Activated naive CD4-positive, alpha-beta T cell treated with anti-CD3 and anti-CD28 coated beads, Interleukin-2, amount 50 U/mL, for 72 hours (primary cell): ENCODE results near the gene CAMK1D. TPM values are rescaled to one million over a fixed set of nuclear protein-coding genes. Genes with fewer than 3 reads are reported as not detected.
"Not testable (repeated sequence)": the region's sequence is repeated elsewhere in the genome, so short reads cannot be mapped to it uniquely, and the experiment has no call there.

Experiments used
- ATAC-seq, 2 donors: fragments of 150-1000 bp; cut with Tn5 transposase; 2 replicates each; pipeline ENCODE4 v1.10.0; 2021; ENCODE audit warnings: mild to moderate bottlenecking in 2 of 2, moderate library complexity in 2 of 2
- DNase-seq, 2 donors: peaks; one replicate each; pipeline ENCODE4 v3.0.0; 2021 to 2022; ENCODE audit warnings: low spot score in 2 of 2
- H3K27ac Mint-ChIP-seq, 2 donors: one replicate each; pipeline ENCODE4 v1.8.0; 2022; ENCODE audit warnings: mild to moderate bottlenecking in 2 of 2, mixed read lengths in 2 of 2
- H3K36me3 Mint-ChIP-seq, 2 donors: one replicate each; pipeline ENCODE4 v1.8.0; 2022; ENCODE audit warnings: mixed read lengths in 2 of 2
- H3K9me3 Mint-ChIP-seq, 2 donors: one replicate each; pipeline ENCODE4 v1.8.0; 2022; ENCODE audit warnings: mixed read lengths in 2 of 2
- total RNA-seq, 2 donors: library from RNA; stranded (reverse); gene quantifications; one replicate each; pipeline ENCODE4 v1.2.3, GENCODE V29; 2022

The CAMK1D gene
- total RNA-seq, 2 donors from 2014 or later, result 1.1 to 13.0 TPM

DNA sequence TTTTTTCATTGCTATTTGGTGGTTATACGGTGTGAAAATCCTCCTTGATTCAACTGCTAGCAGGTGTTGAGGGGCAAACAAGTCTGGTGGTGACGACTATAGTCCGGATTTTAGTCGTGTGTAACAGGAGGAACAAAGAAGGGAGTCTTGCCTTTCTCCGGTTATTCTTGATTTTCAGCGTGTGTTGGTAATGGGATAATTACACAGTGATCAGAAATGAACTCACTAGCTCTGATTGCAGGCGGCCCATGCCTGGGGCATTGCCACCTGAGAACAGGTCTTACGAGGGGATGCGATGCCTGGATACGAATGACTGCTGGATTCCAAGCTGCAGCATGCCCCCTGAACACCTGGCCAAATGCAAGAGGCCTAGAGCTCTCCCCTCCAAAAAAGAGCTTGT lies 72.8 kb downstream of the CAMK1D start:
- ATAC-seq, result no peak
- H3K36me3 Mint-ChIP-seq, result peaks cover 0 to 7% of the 10 kb centered on the region in 2 donors
- H3K9me3 Mint-ChIP-seq, result no peaks in the 10 kb centered on the region
- peak overlapping the region in 1 of 2 donors; percentile 68 for H3K27ac Mint-ChIP-seq
- peak in 1 of 2 donors; percentile 2 for DNase-seq

DNA sequence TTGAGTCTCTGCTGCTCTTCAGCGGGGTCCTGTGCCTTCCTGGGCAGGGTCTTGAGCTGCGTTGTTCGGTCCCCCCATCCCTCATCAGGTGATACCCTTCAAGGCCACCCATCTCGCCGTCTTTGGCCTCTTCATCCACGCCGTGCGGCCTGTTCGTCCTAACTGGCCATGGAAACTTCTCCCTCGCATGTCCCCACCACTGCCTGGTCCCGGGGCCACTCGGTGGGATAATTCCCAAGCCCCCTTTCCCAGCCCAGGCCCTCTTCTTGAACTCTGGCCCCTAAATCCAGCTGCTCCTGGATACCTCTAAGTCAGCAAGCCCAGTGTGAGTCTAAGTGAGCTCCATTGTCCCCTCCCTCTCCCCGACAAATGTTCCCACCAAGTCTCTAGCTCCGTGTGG lies 74.5 kb downstream of the CAMK1D start:
- Mint-ChIP-seq H3K36me3 (peaks cover 0 to 7% of the 10 kb centered on the region in 2 donors), H3K9me3 (no peaks in the 10 kb centered on the region), H3K27ac (no peak overlapping the region)
- DNase-seq (peak in 1 of 2 donors; percentile 37), ATAC-seq (no peak)

DNA sequence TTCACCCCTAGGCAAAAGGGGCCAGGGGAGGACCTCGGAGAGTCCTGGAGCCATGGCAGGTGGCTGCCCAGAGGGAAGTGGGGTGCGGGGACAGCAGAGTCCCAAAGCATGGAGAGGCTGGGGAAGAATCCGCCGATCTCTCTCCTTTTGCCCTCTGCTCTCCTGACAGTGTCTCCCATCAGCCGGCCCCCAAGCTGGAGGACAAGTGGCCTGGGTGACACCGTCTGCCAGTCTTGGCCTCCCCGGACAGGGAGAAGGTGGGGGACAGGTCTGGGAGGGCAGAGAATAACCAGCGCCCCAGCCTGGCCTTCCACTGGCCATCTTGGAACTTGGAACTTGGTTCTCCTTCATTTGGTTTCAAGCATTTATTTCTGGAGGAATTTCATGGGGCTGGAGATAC lies 77.9 kb downstream of the CAMK1D start:
- DNase-seq (no peak), ATAC-seq (no peak)
- no peaks in the 10 kb centered on the region for H3K9me3 Mint-ChIP-seq
- H3K27ac Mint-ChIP-seq, result no peak overlapping the region
- peaks cover 0 to 7% of the 10 kb centered on the region in 2 donors for H3K36me3 Mint-ChIP-seq

DNA sequence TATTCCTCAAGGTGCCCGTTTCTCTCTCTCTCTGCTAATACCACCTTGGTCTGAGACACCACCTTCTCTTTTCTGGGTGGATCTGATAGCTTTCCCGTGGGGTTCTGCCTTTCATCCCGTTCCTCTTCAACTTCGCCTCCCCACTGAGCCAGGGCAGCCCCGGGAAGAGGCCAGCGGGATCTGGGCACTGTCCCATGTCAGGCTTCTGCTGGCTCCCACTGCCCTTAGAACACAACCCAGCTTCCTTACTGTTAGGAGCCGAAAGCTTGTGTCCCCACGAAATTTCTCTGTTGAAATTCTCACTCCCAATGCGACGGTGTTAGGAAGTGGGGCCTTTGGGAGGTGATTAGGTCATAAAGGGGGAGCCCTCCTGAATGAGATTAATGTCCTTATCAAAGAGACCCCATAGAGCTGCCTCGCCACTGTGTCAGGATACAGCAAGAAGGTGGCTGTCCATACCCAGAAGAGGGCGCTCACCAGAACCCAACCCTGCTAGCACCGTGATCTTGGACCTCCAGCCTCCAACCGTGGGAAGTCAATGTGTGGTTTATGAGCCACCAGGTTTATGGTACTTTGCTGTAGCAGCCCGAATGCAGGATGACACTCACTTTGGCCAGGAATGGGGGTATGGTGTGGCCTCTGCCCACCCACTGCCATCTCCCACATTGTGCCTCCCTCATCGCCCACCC lies 79.2 kb downstream of the CAMK1D start:
- Mint-ChIP-seq H3K27ac (no peak overlapping the region), H3K9me3 (no peaks in the 10 kb centered on the region), H3K36me3 (peaks cover 0 to 7% of the 10 kb centered on the region in 2 donors)
- DNase-seq (no peak), ATAC-seq (no peak)

DNA sequence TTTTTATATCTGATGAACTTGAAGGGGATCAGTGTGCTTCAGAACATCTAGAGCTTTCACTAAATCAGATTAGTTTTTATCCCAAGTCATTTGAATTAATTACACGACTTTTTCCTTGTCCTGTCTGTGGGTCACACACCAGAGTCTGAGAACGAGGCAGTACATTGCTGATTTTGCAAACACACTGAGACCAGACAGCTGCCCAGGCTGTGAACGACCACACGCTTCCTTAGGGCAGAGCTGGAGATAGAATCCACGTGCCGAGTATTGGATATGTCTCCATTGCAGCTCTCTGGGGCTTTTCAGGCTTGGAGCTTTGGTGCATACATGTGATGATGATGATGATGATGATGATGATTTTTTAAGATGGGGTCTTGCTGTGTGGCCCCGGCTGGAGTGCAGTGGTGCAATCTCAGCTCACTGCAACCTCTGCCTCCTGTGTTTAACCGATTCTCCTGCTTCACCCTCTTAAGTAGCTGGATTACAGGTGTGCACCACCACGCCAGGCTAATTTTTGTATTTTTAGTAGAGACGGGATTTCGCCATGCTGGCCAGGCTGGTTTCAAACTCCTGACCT lies 81.1 kb downstream of the CAMK1D start:
- ATAC-seq (no peak), DNase-seq (no peak)
- H3K9me3 Mint-ChIP-seq, result no peaks in the 10 kb centered on the region
- no peaks in the 10 kb centered on the region for H3K36me3 Mint-ChIP-seq
- no peak overlapping the region for H3K27ac Mint-ChIP-seq

DNA sequence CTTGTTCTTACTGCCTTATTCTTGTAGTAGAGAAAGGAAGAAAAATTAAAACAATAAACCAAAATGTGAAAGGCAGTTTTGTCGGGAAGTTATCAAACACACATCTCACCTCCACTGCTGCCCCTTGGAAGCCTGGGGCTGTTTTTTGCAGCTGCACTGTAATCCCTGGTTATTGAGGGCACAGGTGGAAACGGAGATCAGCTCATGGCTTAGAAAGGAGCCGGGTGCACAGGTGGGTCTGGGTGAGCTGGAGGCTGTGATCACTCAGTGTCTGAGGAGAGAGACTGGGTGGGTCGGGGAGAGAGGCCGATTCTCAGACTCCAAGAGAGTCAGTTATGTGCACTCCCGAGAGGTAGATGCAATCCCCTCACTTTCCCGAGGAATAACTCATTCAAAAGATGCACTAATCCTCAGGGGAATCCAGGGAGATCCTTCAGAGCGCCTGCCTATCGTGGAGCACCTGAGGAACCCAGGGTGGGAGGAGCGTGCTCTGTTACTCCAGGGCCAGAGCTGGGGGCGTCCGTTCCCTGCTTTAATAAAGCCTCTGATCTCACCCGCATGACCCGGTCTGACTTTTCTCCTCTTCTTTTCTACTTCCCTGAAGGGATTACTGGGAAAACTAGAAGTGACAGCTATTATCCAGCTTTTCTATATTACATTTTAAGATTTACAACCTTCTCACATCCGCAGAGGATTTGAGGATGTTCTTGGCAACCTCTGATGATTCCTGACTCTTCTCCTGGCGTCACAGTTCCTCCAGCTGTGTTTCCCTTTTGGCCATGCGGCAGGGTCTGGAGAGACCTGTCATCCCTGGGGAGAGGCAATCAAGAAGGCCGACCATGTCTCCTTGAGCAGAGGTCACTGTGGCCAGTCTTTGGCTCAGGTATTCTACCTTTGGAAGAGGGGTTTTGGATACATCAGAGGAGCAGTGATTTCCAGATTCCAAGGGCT lies 82.1 kb downstream of the CAMK1D start:
- ATAC-seq, result no peak

DNA sequence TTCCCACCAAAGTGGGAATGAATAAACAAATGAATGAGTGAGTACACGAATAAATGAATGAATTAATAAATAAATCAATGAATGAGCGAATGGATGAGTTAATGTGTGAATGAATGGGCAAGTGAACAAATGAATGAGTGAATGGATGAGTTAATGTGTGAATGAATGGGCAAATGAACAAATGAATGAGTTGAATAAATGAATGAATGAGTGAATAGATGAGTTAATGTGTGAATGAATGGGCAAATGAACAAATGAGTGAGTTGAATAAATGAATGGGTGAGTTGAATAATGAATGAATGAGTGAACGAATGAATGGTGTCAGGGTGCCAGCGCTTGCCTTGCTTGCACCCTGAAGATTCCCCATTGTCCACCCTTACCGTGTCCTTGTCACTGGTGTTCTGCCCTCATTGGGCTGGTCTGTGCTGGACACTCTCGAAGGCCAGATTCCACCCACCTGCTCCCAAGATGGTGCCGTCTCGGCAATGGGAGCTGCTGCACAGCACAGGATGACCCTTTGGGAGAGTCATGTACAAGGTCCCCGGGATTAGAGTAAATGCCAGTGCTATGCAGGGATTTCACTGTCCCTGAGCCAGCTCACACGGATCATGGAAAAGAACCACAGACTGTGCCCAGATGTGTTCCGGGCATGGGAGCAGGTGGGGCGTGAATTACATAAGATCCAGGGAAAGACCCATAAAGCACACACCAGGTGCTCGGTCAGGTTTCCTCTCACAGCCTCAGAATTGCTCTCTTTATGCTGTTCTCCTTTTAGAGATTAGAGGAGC lies 83.2 kb downstream of the CAMK1D start:
- Mint-ChIP-seq H3K27ac (no peak overlapping the region), H3K36me3 (peaks cover 0 to 6% of the 10 kb centered on the region in 2 donors), H3K9me3 (peaks cover 0 to 2% of the 10 kb centered on the region in 2 donors)
- DNase-seq, result no peak
- ATAC-seq, result no peak

More for the DNA sequence above, 82.1 kb downstream of the CAMK1D start:
- no peaks in the 10 kb centered on the region for H3K9me3 Mint-ChIP-seq
- DNase-seq, result no peak
- no peaks in the 10 kb centered on the region for H3K36me3 Mint-ChIP-seq
- H3K27ac Mint-ChIP-seq, result no peak overlapping the region

DNA sequence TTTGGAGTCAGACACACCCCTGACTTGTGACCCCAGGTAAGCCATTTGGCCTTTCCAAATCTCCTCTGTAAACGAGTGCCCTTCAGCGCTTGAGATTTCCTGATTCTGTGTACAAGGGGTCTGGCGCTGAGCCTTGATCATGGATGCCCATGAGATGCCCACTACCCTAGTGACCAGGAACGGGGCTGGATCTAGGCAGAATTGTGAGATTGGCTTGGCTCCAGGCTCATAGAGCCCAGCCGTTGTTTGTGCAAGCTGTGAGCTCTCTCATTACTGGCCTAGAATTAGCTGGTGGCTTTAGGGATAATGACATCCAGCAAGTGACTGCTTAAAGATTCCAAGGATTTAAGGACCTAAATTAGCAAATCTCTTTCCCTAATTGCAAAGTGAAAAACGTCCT lies 84.9 kb downstream of the CAMK1D start:
- ATAC-seq (no peak), DNase-seq (no peak)
- H3K9me3 Mint-ChIP-seq, result peaks cover 9 to 10% of the 10 kb centered on the region in 2 donors
- no peak overlapping the region for H3K27ac Mint-ChIP-seq
- H3K36me3 Mint-ChIP-seq, result peaks cover 11 to 19% of the 10 kb centered on the region in 2 donors

DNA sequence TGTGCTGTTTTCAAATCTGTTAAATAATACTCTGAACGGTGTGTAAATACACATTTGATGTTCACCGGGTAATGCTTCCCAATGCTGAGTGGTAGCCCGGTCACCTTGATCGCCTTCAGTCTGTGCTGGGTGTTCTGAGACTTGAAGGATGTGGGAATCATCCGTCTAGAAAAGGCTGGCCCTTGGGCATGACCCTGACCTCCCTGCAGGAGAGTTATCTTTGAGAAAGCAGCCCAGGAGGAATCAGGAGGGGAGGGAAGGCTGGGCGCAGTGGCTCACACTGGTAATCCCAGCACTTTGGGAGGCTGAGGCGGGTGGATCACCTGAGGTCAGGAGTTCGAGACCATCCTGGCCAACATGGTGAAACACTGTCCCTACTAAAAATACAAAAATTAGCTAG lies 85.3 kb downstream of the CAMK1D start:
- not testable (repeated sequence) for DNase-seq, H3K27ac Mint-ChIP-seq, ATAC-seq
- Mint-ChIP-seq H3K9me3 (peaks cover 13 to 14% of the 10 kb centered on the region in 2 donors), H3K36me3 (peaks cover 15 to 23% of the 10 kb centered on the region in 2 donors)

DNA sequence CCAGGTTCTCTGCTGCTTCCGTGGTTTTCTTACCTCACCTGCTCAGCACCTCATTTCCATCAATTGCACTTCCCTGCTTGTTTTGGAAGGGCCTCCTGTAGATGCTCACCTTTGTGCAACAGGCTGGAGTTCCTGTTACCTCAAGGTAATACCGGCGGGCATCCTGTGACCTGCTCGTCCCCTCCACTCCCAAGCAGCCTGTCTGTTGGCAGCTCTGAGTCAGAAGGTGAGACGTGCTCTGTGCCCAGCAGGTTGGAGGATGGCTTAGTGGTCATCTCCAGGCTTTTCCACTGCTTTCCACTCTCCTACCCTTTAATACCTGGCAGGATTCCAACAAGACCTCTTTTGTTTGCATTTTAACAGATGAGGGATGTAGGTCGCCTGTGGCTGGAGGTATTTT lies 86.0 kb downstream of the CAMK1D start:
- DNase-seq (no peak), ATAC-seq (no peak)
- Mint-ChIP-seq H3K9me3 (peaks cover 14 to 15% of the 10 kb centered on the region in 2 donors), H3K36me3 (peaks cover 20 to 28% of the 10 kb centered on the region in 2 donors), H3K27ac (peak overlapping the region in 1 of 2 donors; percentile 9)

DNA sequence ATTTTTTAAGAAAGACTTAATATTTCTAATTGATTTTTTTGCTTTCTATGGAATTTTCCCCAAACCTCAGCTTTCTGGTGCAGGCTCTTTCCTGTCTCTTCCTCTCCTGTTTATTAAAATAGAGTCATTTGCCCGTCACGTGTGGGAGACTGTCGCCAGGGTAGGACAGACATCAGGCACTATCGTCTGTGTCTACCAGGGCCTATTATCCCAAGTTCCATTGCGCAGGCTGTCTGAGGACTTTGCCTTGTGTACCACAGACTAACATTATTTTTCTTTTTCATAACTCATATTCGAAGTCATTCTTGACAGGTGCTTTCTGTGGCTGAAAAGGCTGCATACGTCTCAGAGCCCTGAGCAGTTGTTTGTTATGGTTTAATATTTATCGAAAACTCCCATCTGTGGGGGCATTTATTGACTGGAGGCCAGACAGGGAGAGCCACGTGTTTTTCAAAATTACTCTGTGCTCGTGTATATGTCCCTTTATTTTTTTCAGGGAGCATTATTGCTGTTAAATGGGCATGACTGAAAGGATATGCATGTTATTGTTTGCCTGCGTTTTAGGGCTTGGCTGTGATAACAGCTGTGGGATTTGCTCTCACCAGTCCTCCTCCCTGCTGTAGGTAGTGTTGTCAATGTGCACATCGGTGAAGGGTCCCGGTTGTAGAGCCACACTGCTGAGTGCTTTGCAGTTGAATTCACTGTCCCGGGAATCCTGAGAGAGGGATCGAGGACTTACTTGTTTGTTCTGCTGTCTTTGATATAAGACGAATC lies 89.8 kb downstream of the CAMK1D start:
- Mint-ChIP-seq H3K27ac (peak overlapping the region in 1 of 2 donors; percentile 28), H3K36me3 (peaks cover 26 to 34% of the 10 kb centered on the region in 2 donors), H3K9me3 (peaks cover 18 to 21% of the 10 kb centered on the region in 2 donors)
- no peak for DNase-seq
- ATAC-seq, result no peak

DNA sequence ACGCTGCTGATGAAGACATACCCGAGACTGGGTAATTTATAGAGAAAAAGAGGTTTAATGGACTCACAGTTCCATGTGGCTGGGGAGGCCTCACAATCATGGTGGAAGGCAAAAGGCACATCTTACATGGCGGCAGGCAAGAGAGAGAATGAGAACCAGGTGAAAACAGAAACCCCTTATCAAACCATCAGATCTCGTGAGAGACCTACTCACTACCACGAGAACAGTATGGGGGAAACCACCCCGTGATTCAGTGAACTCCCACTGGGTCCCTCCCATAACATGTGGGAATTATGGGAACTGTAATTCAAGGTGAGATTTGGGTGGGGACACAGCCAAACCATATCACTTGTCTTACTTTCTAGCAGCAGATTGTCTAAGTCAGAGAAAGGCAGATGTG lies 90.4 kb downstream of the CAMK1D start:
- Mint-ChIP-seq H3K36me3 (peaks cover 26 to 34% of the 10 kb centered on the region in 2 donors), H3K27ac (peak overlapping the region; percentile 28 to 85), H3K9me3 (peaks cover 24 to 25% of the 10 kb centered on the region in 2 donors)
- peak in 1 of 2 donors; percentile 74 for ATAC-seq
- DNase-seq, result not testable (repeated sequence)

DNA sequence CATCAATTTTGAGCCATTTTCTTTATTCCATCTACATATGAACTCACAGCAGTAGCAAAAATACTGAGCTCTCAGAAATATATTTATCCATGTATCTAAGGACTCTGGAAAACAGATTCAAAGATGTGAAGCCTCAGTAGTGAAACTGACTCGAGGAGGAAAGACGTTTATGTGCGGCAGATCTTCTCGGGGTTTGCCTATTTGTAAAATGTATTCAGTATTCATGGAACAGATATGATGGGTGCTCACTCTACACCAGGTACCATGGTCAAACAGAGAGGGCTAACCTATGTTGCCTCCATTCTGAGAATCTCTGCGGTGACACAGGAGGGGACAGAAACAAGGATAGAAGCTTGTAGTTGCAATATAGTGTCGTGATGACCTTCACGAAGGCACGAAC lies 93.7 kb downstream of the CAMK1D start:
- no peak for ATAC-seq
- no peak overlapping the region for H3K27ac Mint-ChIP-seq
- H3K9me3 Mint-ChIP-seq, result peaks cover 23 to 39% of the 10 kb centered on the region in 2 donors
- no peak for DNase-seq
- H3K36me3 Mint-ChIP-seq, result peaks cover 24 to 38% of the 10 kb centered on the region in 2 donors

DNA sequence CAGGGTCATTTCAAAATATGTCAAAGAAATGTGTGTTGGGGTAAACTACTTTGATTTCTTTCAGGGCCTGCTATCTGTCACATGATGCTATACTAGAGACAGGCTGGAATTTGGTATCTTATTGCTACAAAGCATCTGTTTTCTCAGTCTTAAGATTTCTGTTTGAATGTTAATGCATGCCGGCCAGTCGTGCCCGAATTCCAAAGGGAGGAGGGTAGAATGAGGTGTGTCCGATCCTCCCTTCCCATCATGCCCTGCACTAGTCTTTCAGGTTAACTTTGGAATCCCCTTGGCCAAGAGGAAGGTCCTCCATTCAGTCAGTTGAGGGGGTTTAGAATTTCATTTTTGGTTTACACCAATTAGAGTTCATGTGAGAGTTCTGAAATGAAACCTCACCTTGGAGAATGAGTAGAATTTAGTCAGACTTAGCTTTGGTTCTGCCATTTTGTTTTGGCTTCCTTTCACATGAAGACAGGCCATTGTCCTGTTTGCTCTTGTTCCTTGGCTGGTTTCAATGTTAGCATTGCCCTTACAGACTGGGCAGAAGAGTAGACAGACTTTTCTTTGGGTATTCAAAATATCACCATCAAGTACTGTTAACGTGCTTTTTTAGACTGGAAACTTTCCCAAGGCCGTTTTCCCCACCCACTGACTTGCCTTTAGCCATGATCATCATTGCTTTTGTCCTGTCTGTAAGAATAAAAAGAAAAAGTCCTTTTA lies 95.8 kb downstream of the CAMK1D start:
- ATAC-seq (no peak), DNase-seq (no peak)
- H3K27ac Mint-ChIP-seq, result no peak overlapping the region

More for the DNA sequence above, 95.8 kb downstream of the CAMK1D start:
- Mint-ChIP-seq H3K9me3 (peaks cover 13 to 24% of the 10 kb centered on the region in 2 donors), H3K36me3 (peaks cover 6 to 29% of the 10 kb centered on the region in 2 donors)
